ENCODE data around the gene RBM23.
"Not testable (repeated sequence)": the region's sequence is repeated elsewhere in the genome, so short reads cannot be mapped to it uniquely, and the experiment has no call there.

Gene RBM23

GRCh38 chr14:22928237-22929103 lies 9.5 kb upstream of the RBM23 start:
- H3K27me3 Mint-ChIP-seq, result no peaks in the 10 kb centered on the region
- no peak overlapping the region for H3K27ac Mint-ChIP-seq
- no peaks in the 10 kb centered on the region for H3K9me3 Mint-ChIP-seq
- peaks cover 22% of the 10 kb centered on the region for H3K36me3 Mint-ChIP-seq
- no peak overlapping the region for H3K4me3 Mint-ChIP-seq
- H3K4me1 Mint-ChIP-seq, result peaks cover 34% of the 10 kb centered on the region

GRCh38 chr14:22926316-22926715 lies 7.4 kb upstream of the RBM23 start:
- Mint-ChIP-seq H3K4me1 (peaks cover 34% of the 10 kb centered on the region), H3K27me3 (no peaks in the 10 kb centered on the region), H3K4me3 (peak overlapping the region; percentile 39), H3K9me3 (no peaks in the 10 kb centered on the region), H3K36me3 (peaks cover 28% of the 10 kb centered on the region), H3K27ac (peak overlapping the region; percentile 41)

- no peak overlapping the region for H3K27ac Mint-ChIP-seq
- H3K36me3 Mint-ChIP-seq, result peaks cover 33% of the 10 kb centered on the region
These were observed 6.6 kb upstream of the RBM23 start for GRCh38 chr14:22925513-22925912.

GRCh38 chr14:22923746-22924145 lies 4.8 kb upstream of the RBM23 start:
- Mint-ChIP-seq H3K27me3 (no peaks in the 10 kb centered on the region), H3K9me3 (no peaks in the 10 kb centered on the region), H3K4me1 (peaks cover 45% of the 10 kb centered on the region), H3K4me3 (no peak overlapping the region), H3K36me3 (peaks cover 33% of the 10 kb centered on the region), H3K27ac (no peak overlapping the region)

More at GRCh38 chr14:22925513-22925912, 6.6 kb upstream of the RBM23 start:
- no peaks in the 10 kb centered on the region for H3K9me3 Mint-ChIP-seq
- H3K4me1 Mint-ChIP-seq, result peaks cover 34% of the 10 kb centered on the region
- H3K4me3 Mint-ChIP-seq, result no peak overlapping the region
- H3K27me3 Mint-ChIP-seq, result no peaks in the 10 kb centered on the region

DNA sequence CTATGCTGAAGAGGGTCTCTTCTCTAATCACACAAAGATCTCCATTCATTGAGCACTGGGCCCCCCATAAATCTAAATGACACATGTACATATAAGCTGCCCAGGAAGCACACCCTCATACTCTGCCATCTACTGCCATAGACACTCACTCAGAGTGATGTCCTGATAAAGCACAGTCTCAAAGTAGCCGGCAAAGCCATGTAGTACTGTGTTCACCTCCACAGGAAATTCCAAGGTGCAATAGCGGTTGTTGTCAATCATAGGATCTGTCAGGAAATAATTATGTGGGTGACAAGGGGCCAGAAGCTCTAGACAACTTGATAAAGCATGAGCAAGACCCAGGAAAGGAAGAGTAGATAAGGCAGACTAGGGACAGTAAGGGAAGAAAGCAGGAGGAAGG lies 3.3 kb upstream of the RBM23 start:
- no peaks in the 10 kb centered on the region for H3K27me3 Mint-ChIP-seq
- H3K4me3 Mint-ChIP-seq, result no peak overlapping the region
- H3K36me3 Mint-ChIP-seq, result peaks cover 31% of the 10 kb centered on the region
- no peak overlapping the region for H3K27ac Mint-ChIP-seq
- H3K9me3 Mint-ChIP-seq, result no peaks in the 10 kb centered on the region
- H3K4me1 Mint-ChIP-seq, result peaks cover 46% of the 10 kb centered on the region

- no peaks in the 10 kb centered on the region for H3K9me3 Mint-ChIP-seq
- no peak overlapping the region for H3K4me3 Mint-ChIP-seq
- no peaks in the 10 kb centered on the region for H3K27me3 Mint-ChIP-seq
- H3K4me1 Mint-ChIP-seq, result peaks cover 46% of the 10 kb centered on the region
- H3K27ac Mint-ChIP-seq, result no peak overlapping the region
- H3K36me3 Mint-ChIP-seq, result peaks cover 20% of the 10 kb centered on the region
These were observed 1.7 kb upstream of the RBM23 start for GRCh38 chr14:22920697-22921096.

GRCh38 chr14:22919601-22919921 lies 612 bp upstream of the RBM23 start:
- peaks cover 53% of the 10 kb centered on the region for H3K4me1 Mint-ChIP-seq
- peak overlapping the region; percentile 99 for H3K27ac Mint-ChIP-seq
- peaks cover 17% of the 10 kb centered on the region for H3K36me3 Mint-ChIP-seq
- H3K9me3 Mint-ChIP-seq, result no peaks in the 10 kb centered on the region
- no peaks in the 10 kb centered on the region for H3K27me3 Mint-ChIP-seq
- H3K4me3 Mint-ChIP-seq, result peak overlapping the region; percentile 94

DNA sequence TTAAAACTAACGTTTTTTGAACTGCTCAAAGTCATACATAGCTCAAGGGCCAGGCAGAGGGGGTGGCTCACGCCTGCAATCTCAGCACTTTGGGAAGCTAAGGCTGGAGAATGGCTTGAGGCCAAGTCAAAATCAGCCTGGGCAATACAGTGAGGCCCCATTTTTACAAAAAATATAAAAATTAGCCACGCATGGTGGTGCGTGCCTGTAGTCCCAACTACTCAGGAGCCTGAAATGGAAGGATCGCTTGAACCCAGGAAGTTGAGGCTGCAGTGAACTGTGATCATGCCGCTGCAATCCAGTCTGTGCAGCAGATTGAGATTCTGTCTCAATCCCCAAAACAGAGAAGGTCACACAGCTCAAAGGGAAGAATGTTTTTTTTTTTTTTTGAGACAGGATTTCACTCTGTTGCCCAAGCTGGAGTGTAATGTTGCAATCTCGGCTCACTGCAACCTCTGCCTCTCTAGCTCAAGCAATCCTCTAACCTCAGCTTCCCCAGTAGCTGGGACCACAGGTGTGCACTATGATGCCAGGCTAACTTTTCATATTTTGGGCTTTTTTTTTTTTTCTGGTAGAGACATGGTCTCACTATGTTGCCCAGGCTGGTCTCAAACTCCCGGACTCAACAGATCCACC lies 2.9 kb downstream of the RBM23 start:
- Mint-ChIP-seq H3K9me3 (no peaks in the 10 kb centered on the region), H3K27me3 (no peaks in the 10 kb centered on the region), H3K4me1 (peaks cover 68% of the 10 kb centered on the region), H3K36me3 (peaks cover 8% of the 10 kb centered on the region), H3K4me3 (peak overlapping the region; percentile 19), H3K27ac (no peak overlapping the region)

GRCh38 chr14:22914836-22915235 lies 4.1 kb downstream of the RBM23 start:
- H3K36me3 Mint-ChIP-seq, H3K4me3 Mint-ChIP-seq, H3K9me3 Mint-ChIP-seq: not testable (repeated sequence)

DNA sequence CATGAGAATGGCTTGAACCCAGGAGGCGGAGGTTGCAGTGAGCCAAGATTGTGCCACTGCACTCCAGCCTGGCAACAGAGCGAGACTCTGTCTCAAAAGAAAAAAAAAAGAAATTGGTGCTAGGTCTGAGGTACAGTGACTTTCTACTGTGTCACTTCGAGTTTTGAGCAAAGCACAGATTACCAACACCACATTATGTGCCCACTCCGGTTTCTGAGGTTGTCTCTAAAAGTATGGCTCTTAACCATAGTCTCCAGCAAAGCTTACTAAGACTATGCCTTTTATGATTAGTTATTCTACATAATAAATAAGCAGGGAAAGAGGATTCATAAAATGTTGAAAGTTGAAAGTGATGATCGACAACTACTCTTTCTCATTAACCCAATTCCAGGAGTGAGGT lies 8.0 kb downstream of the RBM23 start:
- Mint-ChIP-seq H3K4me1 (peaks cover 42% of the 10 kb centered on the region), H3K27ac (no peak overlapping the region), H3K27me3 (no peaks in the 10 kb centered on the region), H3K4me3 (no peak overlapping the region), H3K36me3 (peaks cover 16% of the 10 kb centered on the region), H3K9me3 (no peaks in the 10 kb centered on the region)

More at GRCh38 chr14:22914836-22915235, 4.1 kb downstream of the RBM23 start:
- H3K4me1 Mint-ChIP-seq, result peaks cover 66% of the 10 kb centered on the region
- H3K27me3 Mint-ChIP-seq, H3K27ac Mint-ChIP-seq: not testable (repeated sequence)

DNA sequence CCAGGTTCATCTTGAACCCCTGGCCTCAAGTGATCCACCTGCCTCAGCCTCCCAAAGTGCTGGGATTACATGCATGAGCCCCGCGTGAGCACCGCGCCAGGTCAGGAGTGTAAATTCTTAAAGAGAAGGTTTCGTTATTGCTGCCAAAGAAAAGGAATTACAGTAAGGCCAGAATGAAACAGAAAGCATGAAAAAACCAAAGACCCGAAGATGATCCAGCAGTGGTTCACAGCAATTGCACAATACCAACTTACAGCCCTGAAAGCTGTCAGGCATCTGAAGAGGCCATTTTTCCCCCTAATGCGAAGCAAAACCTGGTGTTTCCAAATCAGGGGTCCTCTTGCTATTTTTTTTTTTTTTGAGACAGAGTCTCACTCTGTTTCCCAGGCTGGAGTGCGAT lies 10.3 kb downstream of the RBM23 start:
- no peaks in the 10 kb centered on the region for H3K9me3 Mint-ChIP-seq
- H3K4me3 Mint-ChIP-seq, result no peak overlapping the region
- H3K4me1 Mint-ChIP-seq, result peaks cover 29% of the 10 kb centered on the region
- H3K36me3 Mint-ChIP-seq, result peaks cover 23% of the 10 kb centered on the region
- H3K27me3 Mint-ChIP-seq, result no peaks in the 10 kb centered on the region
- H3K27ac Mint-ChIP-seq, result no peak overlapping the region

GRCh38 chr14:22907429-22907828 lies 11.5 kb downstream of the RBM23 start:
- Mint-ChIP-seq H3K4me3 (no peak overlapping the region), H3K27ac (no peak overlapping the region), H3K9me3 (no peaks in the 10 kb centered on the region), H3K27me3 (no peaks in the 10 kb centered on the region), H3K4me1 (peaks cover 23% of the 10 kb centered on the region), H3K36me3 (peaks cover 22% of the 10 kb centered on the region)

DNA sequence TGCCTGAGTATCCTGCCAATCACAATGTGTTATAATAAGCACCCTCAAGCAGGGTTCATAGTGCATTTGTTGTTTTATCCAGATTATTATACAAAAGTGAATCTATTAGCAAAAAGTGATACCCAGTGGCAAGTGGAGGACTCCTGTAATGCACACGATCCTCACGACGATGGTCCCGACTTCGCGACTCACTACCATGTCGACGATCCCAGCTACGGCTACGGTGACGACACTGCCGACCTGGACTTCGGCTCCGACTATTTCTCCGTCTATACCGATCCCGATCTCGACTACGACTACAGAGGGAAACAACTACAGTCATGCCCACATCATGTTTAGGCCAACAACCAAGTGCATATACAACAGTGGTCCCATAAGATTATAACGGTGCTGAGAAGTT lies 12.9 kb downstream of the RBM23 start:
- Mint-ChIP-seq H3K4me3 (no peak overlapping the region), H3K36me3 (peaks cover 19% of the 10 kb centered on the region), H3K27ac (no peak overlapping the region)

DNA sequence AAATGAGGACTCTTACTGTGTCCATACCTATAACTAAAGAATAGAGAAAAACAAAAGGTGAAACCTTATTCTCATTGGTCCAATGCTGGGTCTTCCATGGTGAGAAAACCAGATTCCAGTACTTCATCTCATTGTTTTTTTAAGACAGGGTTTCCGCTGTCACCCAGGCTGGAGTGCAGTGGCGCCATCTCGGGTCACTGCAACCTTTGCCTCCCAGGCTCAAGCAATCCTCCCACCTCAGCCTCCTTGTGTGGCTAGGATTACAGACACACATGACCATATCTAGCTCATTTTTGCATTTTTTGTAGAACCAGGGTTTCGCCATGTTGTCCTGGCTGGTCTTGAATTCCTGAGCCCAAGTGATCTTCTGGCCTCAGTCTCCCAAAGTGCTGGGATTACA lies 13.3 kb downstream of the RBM23 start:
- H3K27me3 Mint-ChIP-seq, result no peaks in the 10 kb centered on the region
- H3K4me1 Mint-ChIP-seq, result peaks cover 6% of the 10 kb centered on the region
- H3K36me3 Mint-ChIP-seq, result peaks cover 19% of the 10 kb centered on the region
- H3K9me3 Mint-ChIP-seq, result no peaks in the 10 kb centered on the region
- H3K4me3 Mint-ChIP-seq, result no peak overlapping the region
- H3K27ac Mint-ChIP-seq, result no peak overlapping the region

More for the DNA sequence above, 12.9 kb downstream of the RBM23 start:
- Mint-ChIP-seq H3K9me3 (no peaks in the 10 kb centered on the region), H3K4me1 (peaks cover 10% of the 10 kb centered on the region), H3K27me3 (no peaks in the 10 kb centered on the region)

- H3K36me3 Mint-ChIP-seq, result peaks cover 13% of the 10 kb centered on the region
- no peaks in the 10 kb centered on the region for H3K27me3 Mint-ChIP-seq
- H3K9me3 Mint-ChIP-seq, result no peaks in the 10 kb centered on the region
- no peak overlapping the region for H3K27ac Mint-ChIP-seq
- no peak overlapping the region for H3K4me3 Mint-ChIP-seq
- peaks cover 7% of the 10 kb centered on the region for H3K4me1 Mint-ChIP-seq
These were observed 15.2 kb downstream of the RBM23 start for GRCh38 chr14:22903742-22904087.

GRCh38 chr14:22901799-22902198 lies 17.1 kb downstream of the RBM23 start:
- Mint-ChIP-seq H3K36me3 (peaks cover 15% of the 10 kb centered on the region), H3K27ac (peak overlapping the region; percentile 87), H3K4me3 (no peak overlapping the region), H3K27me3 (no peaks in the 10 kb centered on the region), H3K4me1 (peaks cover 15% of the 10 kb centered on the region), H3K9me3 (no peaks in the 10 kb centered on the region)

All from activated naive CD4-positive, alpha-beta T cell treated with anti-CD3 and anti-CD28 coated beads, Interleukin-2, amount 50 U/mL, for 24 hours (primary cell).